Endothelial cell (in vitro differentiated cells): ENCODE results near the gene CREB5. TPM values are rescaled to one million over a fixed set of nuclear protein-coding genes. Genes with fewer than 3 reads are reported as not detected.

Source experiments
- DNase-seq: peaks from one replicate; pipeline ENCODE4 v3.0.0; 2021; ENCODE audit warnings: low spot score
- H3K27ac Mint-ChIP-seq: one replicate; pipeline ENCODE4 v1.8.0; 2021; ENCODE audit warnings: mixed read lengths, inconsistent platforms; ENCODE audit not compliant: unreplicated experiment
- H3K27me3 Mint-ChIP-seq: one replicate; pipeline ENCODE4 v1.8.0; 2021; ENCODE audit warnings: mild to moderate bottlenecking, moderate library complexity, mixed read lengths, inconsistent platforms; ENCODE audit not compliant: unreplicated experiment
- H3K36me3 Mint-ChIP-seq: one replicate; pipeline ENCODE4 v1.8.0; 2021; ENCODE audit warnings: mild to moderate bottlenecking, low read depth, mixed read lengths, inconsistent platforms; ENCODE audit not compliant: unreplicated experiment
- H3K4me1 Mint-ChIP-seq: one replicate; pipeline ENCODE4 v1.8.0; 2021; ENCODE audit warnings: mild to moderate bottlenecking, mixed read lengths, inconsistent platforms; ENCODE audit not compliant: unreplicated experiment
- H3K4me3 Mint-ChIP-seq: one replicate; pipeline ENCODE4 v1.8.0; 2021; ENCODE audit warnings: mild to moderate bottlenecking, mixed read lengths, inconsistent platforms; ENCODE audit not compliant: unreplicated experiment
- H3K9me3 Mint-ChIP-seq: one replicate; pipeline ENCODE4 v1.8.0; 2021; ENCODE audit warnings: mixed read lengths, inconsistent platforms; ENCODE audit not compliant: unreplicated experiment
- total RNA-seq: library from RNA; stranded (reverse); fragmentation: NEBNext Ultra II Directional; extraction: Animal tissue kit (Norgen Biotek cat#: 25700); gene quantifications from one replicate; pipeline ENCODE4 v1.2.1, GENCODE V29; 2021; ENCODE audit not compliant: unreplicated experiment
- TF ChIP-seq, protein P1 (sequence below): fragments of 200-600 bp; sonication (generic); IDR thresholded peaks from one replicate; pipeline ENCODE4 v1.5.0; 2021; ENCODE audit warnings: antibody characterized with exemption; ENCODE audit not compliant: unreplicated experiment

The CREB5 gene
- total RNA-seq, 1 donor from 2014 or later = 5.6 TPM

DNA sequence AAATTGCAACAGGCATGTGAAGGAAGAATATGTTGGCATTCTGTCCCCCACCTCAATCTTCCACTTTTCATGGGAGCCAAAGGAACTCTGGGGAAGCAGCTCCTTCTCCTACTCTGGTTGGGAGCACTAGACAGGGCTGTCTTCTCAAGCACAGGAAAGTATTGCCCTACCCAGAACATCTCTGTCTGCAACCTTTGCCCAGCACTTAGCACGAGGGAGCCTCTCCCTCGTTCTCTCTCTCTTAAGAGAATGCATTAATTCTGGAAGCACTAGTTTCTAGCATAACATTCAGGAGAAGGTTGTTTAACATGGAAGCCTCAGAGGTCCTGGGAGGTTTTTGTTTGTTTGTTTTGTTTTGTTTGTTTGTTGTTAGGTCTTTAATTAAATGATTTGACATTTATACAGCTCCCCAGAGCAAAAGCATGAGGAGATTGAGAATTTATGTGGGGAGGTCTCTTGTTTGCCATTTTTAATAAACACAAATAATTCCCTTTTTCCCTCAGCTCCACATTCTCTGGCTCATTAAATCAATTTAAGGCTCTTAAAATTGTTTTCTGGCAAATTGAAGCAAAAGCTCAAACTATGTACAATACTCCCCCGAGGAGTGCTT is 305.2 kb downstream of the CREB5 start:
- Mint-ChIP-seq H3K36me3 (no peaks in the 10 kb centered on the region), H3K9me3 (no peaks in the 10 kb centered on the region), H3K4me3 (no peak overlapping the region), H3K27ac (no peak overlapping the region), H3K4me1 (peaks cover 12% of the 10 kb centered on the region), H3K27me3 (no peaks in the 10 kb centered on the region)
- TF ChIP-seq, protein P1, sequence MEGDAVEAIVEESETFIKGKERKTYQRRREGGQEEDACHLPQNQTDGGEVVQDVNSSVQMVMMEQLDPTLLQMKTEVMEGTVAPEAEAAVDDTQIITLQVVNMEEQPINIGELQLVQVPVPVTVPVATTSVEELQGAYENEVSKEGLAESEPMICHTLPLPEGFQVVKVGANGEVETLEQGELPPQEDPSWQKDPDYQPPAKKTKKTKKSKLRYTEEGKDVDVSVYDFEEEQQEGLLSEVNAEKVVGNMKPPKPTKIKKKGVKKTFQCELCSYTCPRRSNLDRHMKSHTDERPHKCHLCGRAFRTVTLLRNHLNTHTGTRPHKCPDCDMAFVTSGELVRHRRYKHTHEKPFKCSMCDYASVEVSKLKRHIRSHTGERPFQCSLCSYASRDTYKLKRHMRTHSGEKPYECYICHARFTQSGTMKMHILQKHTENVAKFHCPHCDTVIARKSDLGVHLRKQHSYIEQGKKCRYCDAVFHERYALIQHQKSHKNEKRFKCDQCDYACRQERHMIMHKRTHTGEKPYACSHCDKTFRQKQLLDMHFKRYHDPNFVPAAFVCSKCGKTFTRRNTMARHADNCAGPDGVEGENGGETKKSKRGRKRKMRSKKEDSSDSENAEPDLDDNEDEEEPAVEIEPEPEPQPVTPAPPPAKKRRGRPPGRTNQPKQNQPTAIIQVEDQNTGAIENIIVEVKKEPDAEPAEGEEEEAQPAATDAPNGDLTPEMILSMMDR = no peak
- no peak for DNase-seq

DNA sequence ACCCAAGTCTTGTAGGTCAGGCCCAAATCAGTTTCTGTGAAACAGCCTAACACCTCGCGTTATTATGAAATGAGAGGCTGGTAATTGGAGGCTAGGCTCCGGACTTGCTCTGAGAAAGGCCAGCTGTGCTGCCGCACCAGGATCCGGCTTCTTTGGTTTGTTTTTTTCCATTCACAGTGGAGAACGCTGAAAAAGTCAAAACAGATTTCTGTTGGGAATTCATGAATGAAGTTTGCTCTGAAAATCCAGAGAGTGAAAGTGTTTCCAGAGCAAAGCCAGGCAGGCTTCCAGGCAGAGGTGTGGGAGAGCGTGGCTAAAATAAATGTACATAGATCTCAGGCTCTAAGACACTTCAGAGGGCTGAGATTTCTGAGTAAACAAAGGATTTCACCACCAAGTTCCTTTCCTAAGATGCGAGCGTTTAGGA is 305.8 kb downstream of the CREB5 start:
- Mint-ChIP-seq H3K27ac (no peak overlapping the region), H3K27me3 (no peaks in the 10 kb centered on the region), H3K36me3 (no peaks in the 10 kb centered on the region), H3K4me1 (peaks cover 12% of the 10 kb centered on the region), H3K9me3 (no peaks in the 10 kb centered on the region), H3K4me3 (no peak overlapping the region)
- TF ChIP-seq, protein P1 = no peak
- DNase-seq = no peak

DNA sequence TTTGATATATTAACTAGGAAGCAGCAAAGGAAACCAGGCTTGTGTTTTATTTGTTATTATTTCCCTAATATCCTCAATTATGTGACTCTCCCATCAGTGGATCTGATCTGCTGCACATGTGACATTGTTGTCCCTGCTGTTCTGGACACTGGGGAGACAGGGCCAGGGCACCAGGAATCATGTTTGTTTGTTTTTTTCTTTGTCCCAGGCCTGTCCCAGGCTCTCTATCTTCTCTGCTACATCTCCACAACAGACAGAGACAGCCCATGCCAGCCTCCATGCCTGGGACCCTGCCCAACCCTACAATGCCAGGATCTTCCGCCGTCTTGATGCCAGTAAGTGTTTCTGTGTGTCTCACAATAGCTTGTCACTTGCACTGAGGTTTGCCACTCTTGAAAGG is 306.2 kb downstream of the CREB5 start:
- no peak overlapping the region for H3K27ac Mint-ChIP-seq
- peaks cover 12% of the 10 kb centered on the region for H3K4me1 Mint-ChIP-seq
- H3K27me3 Mint-ChIP-seq = no peaks in the 10 kb centered on the region
- no peak overlapping the region for H3K4me3 Mint-ChIP-seq
- DNase-seq = no peak
- TF ChIP-seq, protein P1 = no peak
- H3K36me3 Mint-ChIP-seq = no peaks in the 10 kb centered on the region
- no peaks in the 10 kb centered on the region for H3K9me3 Mint-ChIP-seq

DNA sequence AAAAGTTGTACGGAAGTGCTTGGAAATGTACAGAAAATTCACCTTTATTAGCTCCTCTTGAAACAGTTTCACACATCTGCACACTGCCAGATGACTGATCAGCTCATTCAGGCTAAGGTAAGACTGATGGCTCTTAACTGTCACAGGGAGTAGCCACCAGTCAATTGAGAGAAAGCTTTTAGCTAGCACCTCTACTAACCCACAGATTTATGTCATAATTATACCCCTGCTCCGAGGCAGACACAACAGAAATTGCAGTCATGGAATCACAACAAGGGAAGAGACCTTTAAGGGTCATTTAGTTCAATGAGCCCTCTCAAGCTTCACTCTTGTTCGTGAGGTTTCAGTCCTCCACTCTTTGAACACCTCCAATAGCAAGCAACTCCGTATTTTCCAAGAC is 310.4 kb downstream of the CREB5 start:
- no peaks in the 10 kb centered on the region for H3K9me3 Mint-ChIP-seq
- H3K4me3 Mint-ChIP-seq = no peak overlapping the region
- peaks cover 17% of the 10 kb centered on the region for H3K4me1 Mint-ChIP-seq
- DNase-seq = no peak
- no peak overlapping the region for H3K27ac Mint-ChIP-seq
- TF ChIP-seq, protein P1 = no peak
- H3K27me3 Mint-ChIP-seq = no peaks in the 10 kb centered on the region
- no peaks in the 10 kb centered on the region for H3K36me3 Mint-ChIP-seq

DNA sequence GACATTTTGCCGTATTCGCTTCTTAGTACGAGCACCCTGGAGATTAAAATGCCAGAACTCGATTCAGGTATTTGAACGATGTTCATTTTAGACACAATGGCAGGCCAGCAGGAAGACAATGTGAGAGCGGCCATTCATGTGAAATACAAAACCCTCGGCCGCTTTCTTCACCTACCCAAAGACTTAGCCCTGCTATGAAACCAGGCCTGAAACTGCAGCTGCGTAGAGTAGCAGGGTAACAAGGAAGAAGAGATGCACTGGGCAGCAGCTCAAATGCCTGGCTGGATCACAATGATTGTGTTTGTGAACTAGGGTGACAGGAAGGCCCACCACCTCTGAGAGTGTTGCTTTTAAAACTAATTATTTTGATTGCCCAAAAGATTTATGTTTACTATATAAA is 311.0 kb downstream of the CREB5 start:
- H3K36me3 Mint-ChIP-seq = no peaks in the 10 kb centered on the region
- no peaks in the 10 kb centered on the region for H3K27me3 Mint-ChIP-seq
- no peak overlapping the region for H3K4me3 Mint-ChIP-seq
- DNase-seq = no peak
- H3K9me3 Mint-ChIP-seq = no peaks in the 10 kb centered on the region
- TF ChIP-seq, protein P1 = no peak
- no peak overlapping the region for H3K27ac Mint-ChIP-seq
- peaks cover 11% of the 10 kb centered on the region for H3K4me1 Mint-ChIP-seq
